ENCODE results near the gene WASF1.

Gene WASF1

GRCh38 chr6:110063594-110064263, 115.7 kb downstream of the WASF1 start:
- peak; percentile 39 for DNase-seq (ENCODE audit: low read depth, low spot score)
- in situ Hi-C loops (cut with HindIII; ENCODE audit: low sequenced_read_pairs), result no loop called here
- H3K4me3 ChIP-seq (ENCODE audit: low read depth, low read length), result no peak overlapping the region
- no peak for TF ChIP-seq CTCF (IDR thresholded peaks at IDR 0.05; ENCODE audit: low read depth, low read length)

GRCh38 chr6:110055387-110055735, 124.1 kb downstream of the WASF1 start:
- no peak for DNase-seq (ENCODE audit: low read depth, low spot score)
- no peak overlapping the region for H3K4me3 ChIP-seq (ENCODE audit: low read depth, low read length)
- TF ChIP-seq CTCF (IDR thresholded peaks at IDR 0.05; ENCODE audit: low read depth, low read length), result no peak
- in situ Hi-C loops (cut with HindIII; ENCODE audit: low sequenced_read_pairs), result no loop called here

- in situ Hi-C loops (cut with HindIII; ENCODE audit: low sequenced_read_pairs), result no loop called here
- TF ChIP-seq CTCF (IDR thresholded peaks at IDR 0.05; ENCODE audit: low read depth, low read length), result no peak
- DNase-seq (ENCODE audit: low read depth, low spot score), result no peak
- H3K4me3 ChIP-seq (ENCODE audit: low read depth, low read length), result no peak overlapping the region
Observed at GRCh38 chr6:110054664-110055386, 124.6 kb downstream of the WASF1 start.

- H3K4me3 ChIP-seq (ENCODE audit: low read depth, low read length), result no peak overlapping the region
- peak; percentile 62 for DNase-seq (ENCODE audit: low read depth, low spot score)
- in situ Hi-C loops (cut with HindIII; ENCODE audit: low sequenced_read_pairs), result no loop called here
- TF ChIP-seq CTCF (IDR thresholded peaks at IDR 0.05; ENCODE audit: low read depth, low read length), result peak; percentile 79
Observed at GRCh38 chr6:110053395-110054240, 125.9 kb downstream of the WASF1 start.

- no peak for TF ChIP-seq CTCF (IDR thresholded peaks at IDR 0.05; ENCODE audit: low read depth, low read length)
Observed at GRCh38 chr6:110050440-110050813, 129.0 kb downstream of the WASF1 start.

More at GRCh38 chr6:110050440-110050813, 129.0 kb downstream of the WASF1 start:
- in situ Hi-C loops (cut with HindIII; ENCODE audit: low sequenced_read_pairs), result no loop called here
- no peak overlapping the region for H3K4me3 ChIP-seq (ENCODE audit: low read depth, low read length)
- DNase-seq (ENCODE audit: low read depth, low spot score), result no peak
